GM18909 (cell line): ENCODE data around the gene DIRAS3.
"Not testable (repeated sequence)": the region's sequence is repeated elsewhere in the genome, so short reads cannot be mapped to it uniquely, and the experiment has no call there.

Experiments
- ATAC-seq: cut with Tn5 transposase; IDR thresholded peaks from one replicate; pipeline ENCODE4 v1.9.1; 2021; ENCODE audit warnings: mild to moderate bottlenecking; ENCODE audit not compliant: unreplicated experiment, poor library complexity

The DIRAS3 gene

DNA sequence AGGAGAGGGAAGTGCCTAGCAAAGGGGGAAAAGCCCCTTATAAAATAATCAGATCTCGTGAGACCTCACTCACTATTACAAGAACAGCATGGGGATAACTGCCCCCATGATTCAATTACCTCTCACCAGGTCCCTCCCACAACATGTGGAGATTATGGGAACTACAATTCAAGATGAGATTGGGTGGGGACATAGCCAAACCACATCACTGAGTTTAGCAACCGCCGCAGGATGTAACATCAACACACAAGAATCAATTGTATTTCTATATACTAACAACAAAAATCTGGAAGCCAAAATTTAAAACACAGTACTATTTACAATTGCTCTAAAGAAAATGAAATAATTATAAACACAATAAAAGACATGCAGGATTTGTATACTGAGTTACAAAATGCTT lies 21.9 kb downstream of the DIRAS3 start:
- no peak for ATAC-seq

DNA sequence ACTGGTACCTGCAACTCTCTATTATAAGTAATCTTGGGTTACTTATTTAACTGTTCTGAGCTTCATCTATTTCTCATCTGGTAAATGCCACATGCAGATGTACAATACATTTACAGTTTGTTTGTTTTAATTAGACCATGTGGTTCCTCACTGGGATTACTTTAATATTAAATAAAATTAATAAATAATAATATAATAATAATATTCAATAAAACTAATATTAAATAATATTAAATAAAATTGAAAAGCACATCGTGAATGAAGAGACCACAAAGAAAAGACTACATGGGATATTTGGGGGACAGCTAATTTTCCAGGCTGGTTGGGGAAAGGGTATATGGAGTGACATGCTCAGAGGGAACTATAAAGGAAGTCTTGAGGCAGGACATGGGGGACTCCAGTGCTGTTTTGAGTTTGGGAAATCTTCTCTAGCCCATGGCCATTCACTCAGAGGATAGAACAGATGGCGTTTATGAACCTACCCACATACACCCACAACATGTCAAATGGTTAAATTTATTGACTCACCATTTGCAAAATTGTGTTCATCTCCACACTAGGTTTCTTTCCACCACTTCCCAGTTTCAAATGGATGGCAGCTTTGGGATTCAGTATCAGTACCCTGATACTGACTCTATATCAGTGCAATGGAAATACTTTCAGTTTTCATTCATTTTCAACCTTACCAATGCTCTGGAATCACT lies 25.6 kb downstream of the DIRAS3 start:
- ATAC-seq: no peak

DNA sequence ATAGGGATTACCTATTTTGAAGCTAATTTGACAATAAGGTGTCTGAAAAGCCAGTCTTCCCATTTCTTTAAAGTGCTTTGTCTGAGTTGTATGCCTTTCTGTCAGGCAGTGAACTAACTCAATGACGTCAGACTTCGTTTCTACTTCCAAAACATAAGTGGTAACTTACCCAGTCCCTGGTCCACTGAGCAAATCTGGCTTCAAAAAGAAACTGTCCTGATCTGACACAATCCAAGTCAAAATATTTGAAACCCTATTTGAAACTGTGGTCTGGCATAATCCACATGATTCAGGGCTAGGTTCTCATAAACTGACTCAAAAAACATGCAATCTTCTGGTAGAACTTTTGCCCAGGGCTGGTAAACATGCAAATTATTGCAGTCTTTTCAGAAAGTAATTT lies 34.0 kb downstream of the DIRAS3 start:
- no peak for ATAC-seq

DNA sequence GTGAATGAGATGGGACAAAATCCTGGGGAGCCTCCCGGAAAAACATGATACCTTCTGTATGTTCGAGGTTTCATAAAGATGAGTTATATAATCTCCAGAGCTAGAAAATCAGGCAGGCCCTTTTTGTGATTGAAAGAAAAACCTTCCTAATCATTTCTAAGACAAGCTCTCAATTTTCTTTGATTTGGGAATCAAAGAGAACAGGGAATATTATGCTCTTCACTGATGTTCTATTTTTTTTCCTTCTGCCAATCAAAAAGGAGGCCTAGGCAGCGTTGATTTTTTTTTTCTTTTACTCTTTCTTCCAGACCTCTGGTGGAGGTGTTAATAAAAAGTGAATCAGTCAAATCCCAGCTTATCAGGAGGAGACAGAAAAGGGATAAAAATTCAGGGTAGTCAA lies 34.5 kb downstream of the DIRAS3 start:
- no peak for ATAC-seq

DNA sequence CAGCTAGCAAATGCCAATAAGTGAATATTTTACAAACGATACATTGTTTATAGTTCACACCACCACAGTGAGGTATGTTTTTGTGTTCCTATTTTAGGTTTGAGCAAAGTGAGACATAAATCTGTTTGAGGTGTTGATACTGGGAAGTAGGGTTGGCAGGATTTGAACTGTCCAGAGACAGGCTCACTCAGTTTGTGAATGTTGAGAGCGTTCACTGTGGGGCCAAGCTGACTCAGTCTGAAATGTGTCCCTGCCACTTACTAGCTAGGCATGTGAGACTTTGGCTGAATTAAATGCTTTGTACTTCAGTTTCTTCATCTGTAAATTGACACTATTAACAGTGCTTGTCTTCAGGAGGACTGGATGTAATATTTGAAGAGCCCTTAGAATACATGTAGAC lies 35.1 kb downstream of the DIRAS3 start:
- no peak for ATAC-seq

DNA sequence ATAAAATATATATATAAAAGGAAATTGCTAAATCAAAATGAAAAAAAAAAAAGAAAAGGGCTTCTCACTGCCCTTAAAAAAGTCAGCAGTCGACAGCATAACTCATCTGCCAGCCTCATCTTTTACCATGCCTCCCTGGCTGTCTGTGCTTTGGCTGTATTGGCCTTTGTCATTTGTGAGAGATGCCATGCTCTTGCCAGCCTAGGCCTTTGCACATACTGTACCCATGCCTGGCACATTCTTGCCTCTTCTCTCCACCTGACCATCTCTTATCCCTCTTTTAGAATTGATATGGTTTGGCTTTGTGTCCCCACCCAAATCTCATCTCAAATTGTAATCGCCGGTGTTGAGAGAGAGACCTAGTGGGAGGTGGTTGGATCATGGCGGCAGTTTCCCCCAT lies 37.1 kb downstream of the DIRAS3 start:
- no peak for ATAC-seq

DNA sequence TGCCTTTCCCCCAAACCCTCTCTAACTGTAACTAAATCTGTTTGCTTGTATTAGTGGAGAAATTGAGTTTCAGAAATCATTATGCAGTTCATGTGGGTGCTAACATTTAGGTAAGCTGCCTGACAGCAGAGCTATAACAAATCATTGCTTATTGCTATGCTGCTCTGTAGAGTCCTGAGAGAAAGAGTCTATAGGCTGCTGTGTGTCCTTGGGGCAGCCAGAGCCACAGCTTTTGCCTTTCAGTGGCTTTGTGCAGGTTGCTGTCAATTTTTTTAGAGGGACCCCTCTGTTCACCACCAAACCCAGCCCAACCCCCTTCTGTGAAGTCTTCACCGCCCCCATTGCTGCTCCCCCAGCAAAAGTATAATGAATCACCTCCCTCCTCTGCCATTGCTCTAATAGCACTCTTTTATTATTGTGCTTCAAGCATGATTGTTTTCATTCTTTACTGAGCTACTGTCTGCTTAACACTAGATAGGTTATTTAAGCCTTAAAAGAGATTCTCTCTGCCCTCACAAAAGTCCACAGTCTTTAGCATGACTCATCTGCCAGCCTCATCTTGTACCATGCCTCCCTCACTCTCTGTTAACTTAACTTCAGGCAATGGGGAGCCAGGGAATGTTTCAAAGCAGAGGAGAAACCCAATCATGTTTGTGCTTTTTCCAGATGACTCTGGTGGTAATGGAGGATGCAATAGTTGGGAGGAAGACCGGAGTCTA lies 38.6 kb downstream of the DIRAS3 start:
- ATAC-seq: no peak

DNA sequence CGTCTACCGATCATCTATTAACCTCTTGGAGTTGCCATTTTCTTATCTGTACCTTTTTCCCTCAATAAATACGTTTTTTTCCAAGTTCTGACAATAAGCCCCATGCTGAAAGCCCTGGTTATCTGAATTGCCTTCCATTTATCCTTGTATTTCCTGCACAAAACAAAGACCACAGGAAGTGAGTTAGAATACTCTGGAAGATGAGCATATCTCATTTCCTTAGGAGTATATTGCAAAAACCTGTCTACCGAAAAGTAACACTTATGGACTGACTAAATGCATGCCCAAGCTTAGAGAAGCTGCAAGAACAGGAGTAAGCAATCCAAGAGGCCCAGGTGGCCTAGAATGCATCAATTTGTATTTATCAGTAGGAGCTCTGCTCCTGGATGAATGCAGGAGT lies 39.9 kb downstream of the DIRAS3 start:
- no peak for ATAC-seq

DNA sequence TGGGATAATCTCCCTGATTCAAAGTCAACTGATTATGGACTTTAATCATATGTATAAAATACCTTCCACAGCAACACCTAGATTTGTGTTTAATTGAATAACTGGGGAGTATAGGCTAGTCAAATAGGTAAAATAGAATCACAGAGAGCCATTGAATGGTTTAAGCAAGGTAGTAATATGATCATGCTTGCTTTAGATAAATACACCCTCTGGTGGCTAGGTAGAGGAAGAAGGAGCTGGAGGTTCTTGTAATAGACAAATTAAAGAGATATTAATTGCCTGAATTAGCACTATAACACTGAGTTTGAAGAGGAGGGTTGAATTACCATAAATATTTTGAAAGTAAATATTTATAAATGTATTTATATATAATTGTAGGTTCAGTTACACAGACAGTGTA lies 40.3 kb downstream of the DIRAS3 start:
- no peak for ATAC-seq

DNA sequence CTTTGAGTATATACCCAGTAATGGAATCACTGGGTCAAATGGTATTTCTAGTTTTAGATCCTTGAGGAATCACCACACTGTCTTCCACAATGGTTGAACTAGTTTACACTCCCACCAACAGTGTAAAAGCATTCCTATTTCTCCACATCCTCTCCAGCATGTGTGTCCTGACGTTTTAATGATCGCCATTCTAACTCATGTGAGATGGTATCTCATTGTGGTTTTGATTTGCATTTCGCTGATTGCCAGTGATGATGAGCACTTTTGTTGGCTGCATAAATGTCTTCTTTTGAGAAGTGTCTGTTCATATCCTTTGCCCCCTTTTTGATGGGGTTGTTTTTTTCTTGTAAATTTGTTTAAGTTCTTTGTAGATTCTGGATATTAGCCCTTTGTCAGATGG lies 46.8 kb downstream of the DIRAS3 start:
- ATAC-seq: not testable (repeated sequence)

DNA sequence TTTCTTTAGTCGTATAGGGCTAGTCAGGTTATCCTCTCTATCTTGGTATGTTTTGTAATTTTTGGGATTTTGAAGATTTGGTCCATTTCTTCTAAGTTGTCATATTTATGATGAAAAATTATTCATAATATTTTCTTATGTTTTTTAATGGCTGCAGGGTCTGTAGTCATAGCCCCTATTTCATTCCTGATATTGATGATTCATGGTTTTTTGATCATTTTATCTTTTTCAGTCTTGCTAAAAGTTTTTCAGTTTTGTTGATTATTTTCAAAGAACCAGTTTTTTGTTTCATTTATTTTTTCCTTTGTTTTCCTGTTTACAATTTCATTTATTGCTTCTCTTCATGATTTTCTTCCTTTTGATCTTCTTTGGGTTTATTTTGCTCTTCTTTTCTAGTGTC lies 50.2 kb downstream of the DIRAS3 start:
- no peak for ATAC-seq

DNA sequence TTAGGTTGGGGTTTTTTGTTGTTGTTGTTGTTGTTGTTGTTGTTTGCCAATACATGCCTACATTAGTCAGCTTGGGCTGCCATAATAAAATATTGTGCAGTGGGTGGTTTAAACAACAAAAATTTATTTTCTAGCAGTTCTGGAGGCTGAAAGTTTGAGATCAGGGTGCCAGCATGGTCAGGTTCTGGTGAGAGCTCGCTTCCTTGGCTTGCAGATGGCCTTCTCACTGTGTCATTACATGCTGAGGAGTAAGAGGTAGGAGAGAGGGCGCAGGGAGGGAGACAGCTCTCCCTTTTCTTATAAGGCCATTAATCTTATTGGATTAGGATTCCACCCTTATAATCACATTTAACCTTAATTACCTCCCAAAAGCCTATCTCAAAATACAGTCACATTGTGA lies 52.7 kb downstream of the DIRAS3 start:
- ATAC-seq: no peak
